ENCODE measurements around the gene NOP9.

NOP9 gene

DNA sequence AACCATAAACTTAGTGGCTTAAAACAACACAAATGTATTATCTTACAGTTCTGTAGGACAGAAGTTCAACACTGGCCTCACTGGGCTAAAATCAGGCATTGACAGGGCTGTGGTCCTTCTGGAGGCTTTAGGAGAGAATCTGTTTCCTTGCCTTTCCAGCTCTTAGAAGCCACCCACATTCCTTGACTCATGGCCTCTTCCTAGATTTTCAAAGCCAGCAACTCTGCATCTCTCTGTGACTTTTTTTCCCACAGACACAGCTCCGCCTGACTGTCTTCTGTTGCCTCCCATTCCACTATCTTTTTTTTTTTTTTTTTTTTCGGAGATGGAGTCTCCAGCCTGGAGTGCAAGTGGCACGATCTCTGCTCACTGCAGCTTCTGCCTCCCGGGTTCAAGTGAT, 56.6 kb downstream of the NOP9 start:
- DNase-seq: no peak

Measured in NCI-H1930 (cell line).